PC-3 (cell line): Measurements from ENCODE around the gene SYAP1. TPM values are rescaled to one million over a fixed set of nuclear protein-coding genes. Genes with fewer than 3 reads are reported as not detected.

Experiments
- ATAC-seq: fragments of 200-7000 bp; cut with Tn5 transposase; 2 replicates; pipeline ENCODE4 v1.9.1; 2020; ENCODE audit warnings: mild to moderate bottlenecking, moderate library complexity
- BruUV-seq: library from RNA; stranded (reverse); fragments of 400-500 nt; replicated peaks from 2 replicates; lab custom pipeline; 2021; lab: Mats Ljungman, UMichigan
- CTCF ChIA-PET: fragments of 300-600 bp; sonication (Branson Sonifier 250); formaldehyde crosslinking; loops from one replicate; lab custom pipeline; 2022; ENCODE audit warnings: antibody characterized with exemption; lab: Charles Lee
- POLR2A ChIA-PET: fragments of 300-600 bp; sonication (Branson Sonifier 250); formaldehyde crosslinking; loops from one replicate; lab custom pipeline; 2022; ENCODE audit warnings: antibody characterized with exemption; ENCODE audit not compliant: unreplicated experiment; lab: Charles Lee
- DNase-seq: peaks from one replicate; pipeline ENCODE4 v3.0.0-alpha.2; 2015
- H2AFZ ChIP-seq: fragments of 300-600 bp; sonication (generic); 2 replicates; pipeline ENCODE4 v1.6.0; 2016; ENCODE audit warnings: antibody characterized with exemption, low read length
- H3F3A ChIP-seq: fragments of 300-600 bp; sonication (generic); one replicate; pipeline ENCODE4 v1.6.0; 2017; ENCODE audit warnings: antibody characterized with exemption, low read length, control low read depth, mild to moderate bottlenecking; ENCODE audit not compliant: unreplicated experiment
- H3K27ac ChIP-seq: fragments of 300-600 bp; sonication (generic); 2 replicates; pipeline ENCODE4 v1.5.1; 2016; ENCODE audit warnings: mild to moderate bottlenecking, low read length
- H3K27me3 ChIP-seq: fragments of 300-600 bp; sonication (generic); 2 replicates; pipeline ENCODE4 v1.6.1; 2016; ENCODE audit warnings: low read length, mixed read lengths
- H3K36me3 ChIP-seq: fragments of 300-600 bp; sonication (generic); 2 replicates; pipeline ENCODE4 v1.6.1; 2016; ENCODE audit warnings: low read depth, mixed run types, low read length, mixed read lengths
- H3K4me1 ChIP-seq: fragments of 300-600 bp; sonication (generic); 2 replicates; pipeline ENCODE4 v1.5.1; 2016; ENCODE audit warnings: low read length; ENCODE audit not compliant: insufficient read depth
- H3K4me2 ChIP-seq: fragments of 300-600 bp; sonication (generic); 2 replicates; pipeline ENCODE4 v1.6.0; 2016; ENCODE audit warnings: low read length
- H3K4me3 ChIP-seq: fragments of 300-600 bp; sonication (generic); 2 replicates; pipeline ENCODE4 v1.5.1; 2016; ENCODE audit warnings: mild to moderate bottlenecking, low read length, mixed read lengths
- H3K79me2 ChIP-seq: fragments of 300-600 bp; sonication (generic); 2 replicates; pipeline ENCODE4 v1.6.1; 2017; ENCODE audit warnings: low read length, mixed read lengths
- H3K9ac ChIP-seq: fragments of 300-600 bp; sonication (generic); 2 replicates; pipeline ENCODE4 v1.6.0; 2016; ENCODE audit warnings: mild to moderate bottlenecking, low read length
- H3K9me2 ChIP-seq: fragments of 300-600 bp; sonication (generic); replicated peaks from 2 replicates; pipeline ENCODE4 v1.6.1; 2016; ENCODE audit warnings: mixed run types, low read length, mixed read lengths
- H3K9me3 ChIP-seq: fragments of 300-600 bp; sonication (generic); 2 replicates; pipeline ENCODE4 v1.6.1; 2016; ENCODE audit warnings: low read length, mixed read lengths
- H4K20me1 ChIP-seq: fragments of 300-600 bp; sonication (generic); 2 replicates; pipeline ENCODE4 v1.6.1; 2016; ENCODE audit warnings: low read length, mixed read lengths
- EZH2 ChIP-seq: fragments of 300-600 bp; sonication (generic); IDR thresholded peaks from one replicate; pipeline ENCODE4 v1.6.1; 2017; ENCODE audit warnings: antibody characterized with exemption, mild to moderate bottlenecking, low read length; ENCODE audit not compliant: unreplicated experiment
- EZH2phosphoT487 ChIP-seq: fragments of 300-600 bp; sonication (generic); IDR thresholded peaks from 2 replicates; pipeline ENCODE4 v1.6.1; 2018; ENCODE audit warnings: mild to moderate bottlenecking, antibody characterized with exemption, low read length, borderline replicate concordance
- intact Hi-C: fragments of 100-400 bp; cut with micrococcal nuclease; formaldehyde crosslinking; loops from 2 replicates; pipeline ENCODE4 v1.9.0; 2023
- total RNA-seq: library from RNA; depleted of rRNA; stranded (reverse); fragments of >200 nt; gene quantifications from 2 replicates; pipeline ENCODE4 v1.2.3, GENCODE V29; 2014
- TF ChIP-seq, protein P1 (sequence below): fragments of 300-600 bp; sonication (generic); conservative IDR thresholded peaks from 2 replicates; pipeline ENCODE4 v1.5.1; 2017; ENCODE audit warnings: antibody characterized with exemption, low read depth, mild to moderate bottlenecking, low read length

The SYAP1 gene
- total RNA-seq, 1 experiment from 2014 or later: 51.9 TPM

DNA sequence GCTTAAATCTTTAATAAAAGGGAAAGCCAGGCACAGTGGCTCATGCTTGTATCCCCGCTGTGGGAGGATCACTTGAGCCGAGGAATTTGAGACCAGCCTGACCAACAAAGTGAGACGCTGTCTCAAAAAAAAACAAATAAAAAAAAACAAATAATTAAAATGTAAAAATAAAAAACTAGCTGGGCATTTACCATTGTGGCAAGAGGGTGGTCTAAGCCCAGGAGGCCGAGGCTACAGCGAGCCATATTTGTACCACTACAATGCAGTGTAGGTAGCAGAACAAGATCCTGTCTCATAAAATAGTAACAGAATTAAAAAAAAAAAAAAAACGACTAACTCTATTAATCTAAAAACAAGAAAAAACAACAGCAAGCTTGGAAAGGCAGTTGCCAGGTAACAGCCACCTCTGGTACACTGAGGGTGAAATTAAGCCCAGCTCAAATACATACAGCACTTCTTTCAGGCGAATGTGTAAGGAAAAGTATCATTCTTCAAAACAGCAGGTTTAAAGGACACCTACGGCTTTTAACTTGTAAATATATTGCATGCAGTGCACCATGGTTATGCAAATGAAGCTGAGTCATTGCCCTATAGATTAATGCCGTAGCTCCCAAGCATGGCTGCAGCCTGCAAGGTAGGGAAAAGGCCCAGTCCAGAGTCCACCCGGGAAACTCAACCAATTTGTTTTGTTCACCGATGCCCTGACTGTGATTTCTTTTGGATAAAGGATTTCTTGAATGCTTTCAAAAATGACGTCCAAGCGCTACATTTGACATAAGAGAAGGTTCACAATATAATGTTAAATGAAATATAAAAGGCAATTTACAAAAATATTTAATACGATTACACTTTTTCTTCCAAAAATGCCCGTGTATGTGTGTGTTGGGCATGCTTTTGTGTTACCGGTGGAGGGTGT is 52.3 kb downstream of the SYAP1 start:
- no peaks in the 10 kb centered on the region for H3K36me3 ChIP-seq
- intact Hi-C loops: no loop called here
- BruUV-seq: TSS peak; percentile 100
- ChIA-PET POLR2A (interaction anchor here (0.5 to 0.6 kb wide), 3 partner anchors 17 to 982 kb away, joined by 3 to 5 read pairs (median 4); no protein-coding TSS in a partner anchor), CTCF (interaction anchor here (0.6 kb wide), 1 partner anchor 30 kb away, joined by 3 read pairs; no protein-coding TSS in a partner anchor)
- ATAC-seq (peak; percentile 86), DNase-seq (peak; percentile 75)
- H3K4me1 ChIP-seq: no peaks in the 10 kb centered on the region
- no peak overlapping the region for H3K4me3 ChIP-seq
- peaks cover 6% of the 10 kb centered on the region for H3F3A ChIP-seq
- TF ChIP-seq EZH2phosphoT487 (no peak), EZH2 (no peak)
- TF ChIP-seq, protein P1, sequence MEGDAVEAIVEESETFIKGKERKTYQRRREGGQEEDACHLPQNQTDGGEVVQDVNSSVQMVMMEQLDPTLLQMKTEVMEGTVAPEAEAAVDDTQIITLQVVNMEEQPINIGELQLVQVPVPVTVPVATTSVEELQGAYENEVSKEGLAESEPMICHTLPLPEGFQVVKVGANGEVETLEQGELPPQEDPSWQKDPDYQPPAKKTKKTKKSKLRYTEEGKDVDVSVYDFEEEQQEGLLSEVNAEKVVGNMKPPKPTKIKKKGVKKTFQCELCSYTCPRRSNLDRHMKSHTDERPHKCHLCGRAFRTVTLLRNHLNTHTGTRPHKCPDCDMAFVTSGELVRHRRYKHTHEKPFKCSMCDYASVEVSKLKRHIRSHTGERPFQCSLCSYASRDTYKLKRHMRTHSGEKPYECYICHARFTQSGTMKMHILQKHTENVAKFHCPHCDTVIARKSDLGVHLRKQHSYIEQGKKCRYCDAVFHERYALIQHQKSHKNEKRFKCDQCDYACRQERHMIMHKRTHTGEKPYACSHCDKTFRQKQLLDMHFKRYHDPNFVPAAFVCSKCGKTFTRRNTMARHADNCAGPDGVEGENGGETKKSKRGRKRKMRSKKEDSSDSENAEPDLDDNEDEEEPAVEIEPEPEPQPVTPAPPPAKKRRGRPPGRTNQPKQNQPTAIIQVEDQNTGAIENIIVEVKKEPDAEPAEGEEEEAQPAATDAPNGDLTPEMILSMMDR: no peak
- no peaks in the 10 kb centered on the region for H4K20me1 ChIP-seq
- peak overlapping the region; percentile 63 for H3K9ac ChIP-seq
- peak overlapping the region; percentile 23 for H2AFZ ChIP-seq
- H3K27me3 ChIP-seq: no peaks in the 10 kb centered on the region
- no peaks in the 10 kb centered on the region for H3K79me2 ChIP-seq
- H3K27ac ChIP-seq: peak overlapping the region; percentile 88
- no peaks in the 10 kb centered on the region for H3K9me3 ChIP-seq
- H3K9me2 ChIP-seq: no peaks in the 10 kb centered on the region
- H3K4me2 ChIP-seq: peak overlapping the region; percentile 12; the same call in 1 of the 2 replicates

DNA sequence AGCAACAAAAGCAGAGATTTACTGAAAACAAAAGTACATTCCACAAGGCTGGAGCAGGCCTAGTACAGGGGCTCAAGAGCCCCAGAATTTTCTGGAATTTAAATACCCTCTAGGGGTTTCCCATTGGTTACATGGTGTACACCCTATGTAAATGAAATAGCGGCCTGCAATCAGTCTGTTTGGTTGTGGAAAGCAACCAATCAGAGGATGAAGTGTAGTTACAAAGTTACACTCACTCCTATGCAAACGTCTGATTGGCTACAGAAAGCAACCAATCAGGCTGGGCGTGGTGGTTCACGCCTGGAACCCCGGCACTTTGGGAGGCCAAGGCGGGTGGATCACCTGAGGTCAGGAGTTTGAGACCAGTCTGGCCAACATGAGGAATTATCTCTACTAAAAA is 53.0 kb downstream of the SYAP1 start:
- peak overlapping the region; percentile 23 for H2AFZ ChIP-seq
- DNase-seq: peak; percentile 1
- H3F3A ChIP-seq: peaks cover 6% of the 10 kb centered on the region
- H3K27ac ChIP-seq: 0 out of 2 replicates have a peak overlapping the region, but pooled peaks have one; percentile 88
- intact Hi-C loops: no loop called here
- no peak for ATAC-seq
- no peaks in the 10 kb centered on the region for H3K36me3 ChIP-seq
- no peaks in the 10 kb centered on the region for H3K9me3 ChIP-seq
- BruUV-seq: no TSS peak
- CTCF ChIA-PET: interaction anchor here (0.6 kb wide), 1 partner anchor 31 kb away, joined by 3 read pairs; no protein-coding TSS in a partner anchor
- TF ChIP-seq, protein P1: no peak
- TF ChIP-seq EZH2 (no peak), EZH2phosphoT487 (no peak)
- POLR2A ChIA-PET: no interaction called here
- H3K4me1 ChIP-seq: no peaks in the 10 kb centered on the region
- no peak overlapping the region; the same call in 1 of the 2 replicates for H3K9ac ChIP-seq
- no peaks in the 10 kb centered on the region for H3K9me2 ChIP-seq
- H3K79me2 ChIP-seq: no peaks in the 10 kb centered on the region
- no peaks in the 10 kb centered on the region for H4K20me1 ChIP-seq
- H3K4me2 ChIP-seq: no peak overlapping the region
- no peaks in the 10 kb centered on the region for H3K27me3 ChIP-seq
- H3K4me3 ChIP-seq: no peak overlapping the region

DNA sequence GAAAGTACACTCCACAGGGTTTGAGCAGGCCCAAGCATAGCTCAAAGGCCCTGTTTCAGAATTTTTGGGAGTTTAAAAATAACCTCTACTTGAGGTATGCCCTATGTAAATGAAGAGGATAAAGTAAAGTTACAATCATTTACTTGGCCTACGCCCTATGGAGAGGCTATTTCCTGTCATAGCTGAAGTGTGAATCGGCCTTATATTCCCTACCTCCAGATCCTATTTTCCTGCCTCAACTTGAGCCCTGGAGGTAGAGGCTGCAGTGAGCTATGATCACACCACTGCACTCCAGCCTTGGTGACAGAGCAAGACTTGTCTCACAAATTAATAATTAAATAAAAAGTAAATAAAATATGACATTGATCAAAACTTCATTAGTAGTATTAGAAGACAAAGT is 55.3 kb downstream of the SYAP1 start:
- Histone ChIP-seq H4K20me1 (no peaks in the 10 kb centered on the region), H3K9me3 (no peaks in the 10 kb centered on the region), H3K4me2 (no peak overlapping the region), H2AFZ (no peak overlapping the region), H3K79me2 (no peaks in the 10 kb centered on the region), H3F3A (peaks cover 6% of the 10 kb centered on the region), H3K4me1 (0 out of 2 replicates have a peak, but pooled peaks cover 6% of the 10 kb centered on the region), H3K36me3 (no peaks in the 10 kb centered on the region), H3K9ac (no peak overlapping the region), H3K9me2 (no peaks in the 10 kb centered on the region), H3K27ac (no peak overlapping the region), H3K4me3 (no peak overlapping the region), H3K27me3 (no peaks in the 10 kb centered on the region)
- ATAC-seq (no peak), DNase-seq (no peak)
- no peak for TF ChIP-seq EZH2phosphoT487
- TF ChIP-seq EZH2: no peak
- TF ChIP-seq, protein P1: no peak
- ChIA-PET POLR2A (no interaction called here), CTCF (no interaction called here)
- BruUV-seq: no TSS peak
- intact Hi-C loops: no loop called here
